NCI-H82 treated with DMSO at 0.1 percent for 48 hours (cell line): ENCODE measurements around the gene KRTAP25-1.

Experiments used
- DNase-seq: peaks from one replicate; lab custom pipeline; 2025; ENCODE audit not compliant: unreplicated experiment; lab: John Stamatoyannopoulos, UW

Gene KRTAP25-1

DNA sequence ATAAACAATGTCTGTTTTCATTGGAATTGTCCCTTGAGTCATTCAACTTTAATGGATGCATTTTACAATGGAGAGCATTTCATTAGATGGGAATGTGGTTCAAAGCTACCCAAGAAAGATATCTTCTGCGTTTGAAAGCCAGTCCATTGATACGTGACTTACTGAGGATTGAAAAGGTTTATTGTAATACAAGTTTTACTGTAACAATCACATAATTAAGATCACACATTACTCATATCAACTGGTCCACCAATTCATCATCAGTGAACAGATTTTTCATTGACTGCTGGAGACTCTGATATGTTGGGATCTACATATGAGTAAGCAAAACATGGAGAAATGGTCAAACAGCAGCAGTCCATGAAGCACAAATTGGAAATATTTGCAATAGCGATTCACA lies 39.4 kb downstream of the KRTAP25-1 start:
- no peak for DNase-seq

DNA sequence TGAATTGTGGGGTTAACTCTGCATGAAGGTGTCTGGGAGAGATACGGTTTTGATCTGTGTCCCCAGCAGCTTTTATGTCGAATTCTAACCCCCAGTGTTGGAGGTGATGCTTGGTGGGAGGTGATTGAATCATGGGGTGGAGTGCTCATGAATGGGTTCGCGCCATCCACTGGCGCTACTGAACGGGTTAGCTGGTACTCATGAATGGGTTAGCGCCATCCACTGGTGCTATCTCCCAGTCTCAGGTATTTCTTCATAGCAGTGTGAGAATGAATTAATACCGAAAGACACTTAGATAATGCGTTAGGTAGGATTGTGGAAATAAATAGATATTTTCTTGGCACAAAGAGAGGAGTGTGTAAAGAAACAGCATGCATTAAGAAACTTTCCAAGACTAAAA lies 40.5 kb downstream of the KRTAP25-1 start:
- no peak for DNase-seq

DNA sequence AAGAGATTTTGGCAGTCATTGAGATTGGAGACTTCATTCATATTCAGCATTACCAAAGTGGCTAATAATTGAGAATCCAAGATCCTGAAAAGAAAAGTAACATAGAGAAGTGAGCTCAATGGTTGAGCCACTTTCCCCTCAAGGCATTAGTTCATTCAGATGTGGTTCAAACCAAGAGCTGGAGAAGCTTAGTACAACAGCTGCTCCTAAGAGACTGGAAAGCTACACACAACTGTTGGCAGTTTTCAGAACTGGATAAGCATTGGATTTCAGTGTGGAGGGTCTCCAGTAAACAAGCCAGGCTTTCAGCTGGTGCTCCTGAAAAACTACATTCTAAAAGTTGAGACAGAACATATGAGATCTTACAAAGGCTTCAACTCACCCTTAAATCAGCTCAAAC lies 44.3 kb downstream of the KRTAP25-1 start:
- no peak for DNase-seq

DNA sequence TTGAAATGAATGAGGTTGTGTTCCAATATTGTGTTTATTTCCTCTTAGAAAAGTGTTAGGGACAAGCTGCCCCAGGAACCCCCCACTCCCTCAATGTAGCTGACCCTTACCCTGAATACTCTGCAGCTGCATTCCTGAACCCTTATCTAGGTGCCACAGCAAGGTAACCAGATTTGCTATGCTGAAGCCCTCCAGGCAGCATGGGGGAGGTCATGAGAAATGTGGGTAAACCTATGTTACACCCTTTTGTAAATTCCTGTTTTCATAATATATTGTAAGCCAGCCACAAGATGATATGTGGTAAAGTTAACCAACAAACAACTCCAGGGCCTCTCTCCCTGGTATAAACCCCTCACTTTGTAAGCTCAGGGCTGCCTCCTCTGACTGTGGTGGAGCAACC lies 45.6 kb downstream of the KRTAP25-1 start:
- no peak for DNase-seq

DNA sequence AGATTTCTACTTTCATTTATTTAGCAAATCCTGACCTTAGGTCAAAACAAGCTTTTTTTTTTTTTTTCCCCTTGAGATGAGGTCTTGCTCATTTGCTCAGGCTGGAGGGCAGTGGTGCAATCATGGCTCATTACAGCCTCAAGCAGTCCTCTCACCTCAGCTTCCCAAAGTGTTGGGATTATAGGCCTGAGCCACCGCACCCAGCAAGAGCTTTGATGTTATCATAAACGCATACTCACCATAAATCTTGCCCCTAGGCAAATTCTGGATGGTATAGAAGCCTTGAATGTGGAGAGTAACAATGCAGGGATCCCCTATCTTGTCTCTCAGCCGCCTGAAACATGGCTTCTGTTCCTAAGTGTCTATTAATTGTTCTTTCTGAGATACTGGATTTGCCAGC lies 48.7 kb downstream of the KRTAP25-1 start:
- no peak for DNase-seq
